Nephron progenitor cell (in vitro differentiated cells): ENCODE measurements around the gene SLC51B.

ENCODE experiments used
- DNase-seq: peaks from one replicate; pipeline ENCODE4 v3.0.0; 2021
- H3K27ac Mint-ChIP-seq: 2 replicates; pipeline ENCODE4 v1.8.0; 2021; ENCODE audit warnings: mild to moderate bottlenecking, moderate library complexity, mixed read lengths
- H3K27me3 Mint-ChIP-seq: 2 replicates; pipeline ENCODE4 v1.8.0; 2021; ENCODE audit warnings: mild to moderate bottlenecking, low read depth, mixed read lengths; ENCODE audit not compliant: poor library complexity
- H3K36me3 Mint-ChIP-seq: 2 replicates; pipeline ENCODE4 v1.8.0; 2021; ENCODE audit warnings: low read depth, mixed read lengths
- H3K4me1 Mint-ChIP-seq: 2 replicates; pipeline ENCODE4 v1.8.0; 2021; ENCODE audit warnings: mixed read lengths
- H3K4me3 Mint-ChIP-seq: 2 replicates; pipeline ENCODE4 v1.8.0; 2021; ENCODE audit warnings: mild to moderate bottlenecking, moderate library complexity, mixed read lengths
- H3K9me3 Mint-ChIP-seq: 2 replicates; pipeline ENCODE4 v1.8.0; 2021; ENCODE audit warnings: mild to moderate bottlenecking, moderate library complexity, mixed read lengths
- TF ChIP-seq, protein P1 (sequence below): fragments of 200-600 bp; sonication (generic); IDR thresholded peaks from 2 replicates; pipeline ENCODE4 v1.5.0; 2021; ENCODE audit warnings: antibody characterized with exemption

The SLC51B gene

DNA sequence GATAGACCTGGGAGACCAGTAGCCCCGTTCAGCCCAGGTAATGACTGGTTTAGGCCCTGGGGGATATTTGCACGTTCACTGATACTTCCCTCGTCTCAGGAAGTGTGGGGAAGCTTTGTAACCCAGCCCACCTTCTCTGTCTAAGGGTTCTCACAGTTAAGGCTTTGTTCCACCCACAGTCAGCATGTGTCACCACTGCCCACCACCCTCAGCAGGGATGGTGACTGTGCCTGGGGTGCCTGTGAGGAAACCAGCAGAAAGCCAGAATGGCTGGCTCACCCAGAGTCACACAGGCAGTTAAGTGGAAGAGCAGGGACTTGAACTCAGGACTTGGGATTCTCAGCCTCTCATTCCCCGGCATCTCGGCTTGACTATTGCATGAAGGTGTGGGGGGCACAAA lies 36.6 kb downstream of the SLC51B start:
- H3K27me3 Mint-ChIP-seq: peaks cover 25% of the 10 kb centered on the region
- no peak for DNase-seq
- no peak overlapping the region for H3K4me3 Mint-ChIP-seq
- no peaks in the 10 kb centered on the region for H3K9me3 Mint-ChIP-seq
- peaks cover 81% of the 10 kb centered on the region for H3K4me1 Mint-ChIP-seq
- H3K27ac Mint-ChIP-seq: no peak overlapping the region
- TF ChIP-seq, protein P1, sequence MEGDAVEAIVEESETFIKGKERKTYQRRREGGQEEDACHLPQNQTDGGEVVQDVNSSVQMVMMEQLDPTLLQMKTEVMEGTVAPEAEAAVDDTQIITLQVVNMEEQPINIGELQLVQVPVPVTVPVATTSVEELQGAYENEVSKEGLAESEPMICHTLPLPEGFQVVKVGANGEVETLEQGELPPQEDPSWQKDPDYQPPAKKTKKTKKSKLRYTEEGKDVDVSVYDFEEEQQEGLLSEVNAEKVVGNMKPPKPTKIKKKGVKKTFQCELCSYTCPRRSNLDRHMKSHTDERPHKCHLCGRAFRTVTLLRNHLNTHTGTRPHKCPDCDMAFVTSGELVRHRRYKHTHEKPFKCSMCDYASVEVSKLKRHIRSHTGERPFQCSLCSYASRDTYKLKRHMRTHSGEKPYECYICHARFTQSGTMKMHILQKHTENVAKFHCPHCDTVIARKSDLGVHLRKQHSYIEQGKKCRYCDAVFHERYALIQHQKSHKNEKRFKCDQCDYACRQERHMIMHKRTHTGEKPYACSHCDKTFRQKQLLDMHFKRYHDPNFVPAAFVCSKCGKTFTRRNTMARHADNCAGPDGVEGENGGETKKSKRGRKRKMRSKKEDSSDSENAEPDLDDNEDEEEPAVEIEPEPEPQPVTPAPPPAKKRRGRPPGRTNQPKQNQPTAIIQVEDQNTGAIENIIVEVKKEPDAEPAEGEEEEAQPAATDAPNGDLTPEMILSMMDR: no peak
- H3K36me3 Mint-ChIP-seq: no peaks in the 10 kb centered on the region

DNA sequence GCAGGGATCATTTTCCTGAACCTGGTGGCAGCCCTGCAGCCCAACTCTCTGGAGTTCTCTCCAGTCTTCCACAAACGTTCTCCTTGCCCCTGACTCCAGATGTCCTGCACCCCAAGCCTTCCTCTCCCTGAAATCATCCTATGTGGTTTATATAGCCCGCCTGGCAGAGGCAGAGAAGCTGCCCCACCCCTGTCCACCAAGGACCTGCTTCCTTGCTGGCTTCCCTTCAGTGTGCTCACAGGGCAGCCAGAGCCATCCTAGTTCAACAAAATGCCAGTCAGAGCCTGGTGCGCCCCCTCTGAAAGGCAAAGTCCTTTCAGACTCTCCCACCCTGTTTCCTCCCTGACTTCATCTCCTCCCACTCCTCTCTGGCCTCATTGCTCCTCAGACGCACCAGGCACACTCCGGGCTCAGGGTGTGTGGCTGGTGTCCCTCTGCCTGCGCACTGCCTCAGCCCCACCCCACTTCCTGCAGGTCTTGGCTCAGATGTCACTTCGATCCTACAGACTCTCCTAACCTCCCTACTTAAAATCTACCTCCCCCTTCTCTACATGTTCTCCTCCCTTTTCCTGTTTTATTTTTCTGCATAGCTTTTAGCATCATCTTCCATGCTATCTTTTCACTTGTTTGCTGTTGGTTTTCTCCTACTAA lies 37.2 kb downstream of the SLC51B start:
- no peaks in the 10 kb centered on the region for H3K9me3 Mint-ChIP-seq
- no peaks in the 10 kb centered on the region for H3K36me3 Mint-ChIP-seq
- H3K27ac Mint-ChIP-seq: peak overlapping the region; percentile 50
- H3K4me1 Mint-ChIP-seq: peaks cover 88% of the 10 kb centered on the region
- peak; percentile 57 for DNase-seq
- TF ChIP-seq, protein P1: no peak
- peak overlapping the region; percentile 68 for H3K4me3 Mint-ChIP-seq
- H3K27me3 Mint-ChIP-seq: peaks cover 27% of the 10 kb centered on the region

DNA sequence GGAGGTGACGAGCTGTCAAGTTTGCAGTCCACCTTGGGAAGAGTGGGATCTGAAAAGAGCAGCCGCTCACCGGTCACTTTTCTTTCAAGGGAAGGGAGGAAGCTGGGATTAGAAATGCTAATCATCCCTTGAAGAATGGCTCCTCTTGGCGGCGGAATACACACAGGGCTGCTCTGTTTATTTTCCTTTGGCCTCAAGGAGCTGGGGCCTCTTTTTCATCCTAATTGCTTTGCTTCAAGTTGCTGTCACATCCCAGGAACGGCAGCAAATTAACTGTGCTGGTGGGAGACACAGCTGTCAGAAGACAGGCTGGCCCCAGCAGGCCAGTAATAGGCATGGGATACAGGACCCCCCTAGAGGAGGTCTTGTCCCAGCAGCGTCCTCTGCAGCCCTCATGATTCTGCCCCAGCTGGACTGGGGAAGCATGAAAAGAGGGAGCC lies 38.1 kb downstream of the SLC51B start:
- Mint-ChIP-seq H3K4me1 (peaks cover 88% of the 10 kb centered on the region), H3K36me3 (no peaks in the 10 kb centered on the region), H3K4me3 (peak overlapping the region; percentile 68), H3K9me3 (no peaks in the 10 kb centered on the region), H3K27ac (peak overlapping the region; percentile 50), H3K27me3 (peaks cover 24% of the 10 kb centered on the region)
- peak; percentile 45 for DNase-seq
- TF ChIP-seq, protein P1: peak; percentile 12

DNA sequence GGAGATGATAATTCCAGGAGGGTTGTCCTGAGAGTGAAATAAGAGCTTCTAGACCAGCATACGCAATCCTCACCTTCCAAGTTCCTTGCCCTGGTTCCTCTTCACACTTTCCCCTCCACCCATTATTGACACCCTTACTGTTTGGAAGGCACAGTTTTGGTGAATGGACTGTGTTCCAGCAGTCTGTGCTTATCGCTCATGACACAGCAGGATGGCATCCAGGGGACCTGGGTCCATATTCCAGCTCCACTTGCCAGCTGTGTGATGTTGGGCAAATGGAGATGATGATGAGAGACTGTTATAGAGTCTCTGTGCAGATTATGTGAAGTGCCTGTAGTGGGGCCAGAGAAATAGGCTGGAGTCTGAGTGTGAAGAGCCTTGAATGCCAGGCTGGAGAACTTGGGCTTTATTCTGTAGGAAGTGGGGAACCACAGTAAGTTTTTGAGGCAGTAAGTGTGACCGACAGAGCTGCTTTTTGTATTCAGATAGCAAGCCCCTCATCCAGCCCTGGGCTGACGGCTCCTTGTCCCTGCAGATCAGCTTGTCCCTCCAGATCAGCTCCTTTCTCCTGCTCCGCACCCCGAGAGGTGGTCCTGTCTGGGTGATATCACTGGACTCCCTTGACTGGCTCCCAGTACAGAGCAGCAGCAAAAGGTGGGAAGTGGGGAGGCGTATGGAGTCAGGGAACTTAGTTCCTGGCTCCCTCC lies 39.5 kb downstream of the SLC51B start:
- H3K36me3 Mint-ChIP-seq: no peaks in the 10 kb centered on the region
- no peak for DNase-seq
- no peak overlapping the region for H3K4me3 Mint-ChIP-seq
- no peaks in the 10 kb centered on the region for H3K9me3 Mint-ChIP-seq
- no peak overlapping the region for H3K27ac Mint-ChIP-seq
- H3K27me3 Mint-ChIP-seq: peaks cover 15% of the 10 kb centered on the region
- H3K4me1 Mint-ChIP-seq: peaks cover 89% of the 10 kb centered on the region
- TF ChIP-seq, protein P1: no peak

DNA sequence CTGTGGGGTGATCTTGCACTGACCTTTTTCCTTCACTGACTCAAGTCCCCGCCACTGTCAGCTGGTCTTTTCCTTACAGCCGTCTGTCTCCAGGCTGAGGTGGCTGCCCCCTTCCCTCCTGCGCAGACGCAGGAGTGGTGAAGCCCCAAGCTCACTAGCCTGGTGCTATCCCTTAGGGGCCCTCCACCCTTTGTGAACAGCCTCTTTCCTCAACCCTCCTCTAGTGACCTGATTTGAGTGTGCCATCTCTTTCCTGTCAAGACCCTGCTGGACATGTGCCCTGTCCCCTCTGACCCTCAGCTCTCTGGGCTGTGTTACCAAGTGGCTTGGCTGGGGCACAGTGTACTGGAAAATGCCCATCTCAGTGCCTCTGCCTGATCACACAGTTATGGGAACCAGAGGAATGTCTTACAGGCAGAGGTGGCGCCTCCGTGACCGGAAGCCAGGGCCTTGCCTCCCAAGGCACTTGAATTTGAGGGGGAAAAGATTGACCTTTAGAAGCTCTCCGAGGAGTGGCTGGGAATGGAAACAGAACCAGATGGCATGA lies 40.1 kb downstream of the SLC51B start:
- Mint-ChIP-seq H3K27me3 (peaks cover 15% of the 10 kb centered on the region), H3K9me3 (no peaks in the 10 kb centered on the region), H3K27ac (peak overlapping the region; percentile 83), H3K36me3 (no peaks in the 10 kb centered on the region), H3K4me1 (peaks cover 89% of the 10 kb centered on the region), H3K4me3 (peak overlapping the region; percentile 72)
- TF ChIP-seq, protein P1: no peak
- no peak for DNase-seq
